H9 (cell line): ENCODE results near the gene NLRP5. TPM values are rescaled to one million over a fixed set of nuclear protein-coding genes. Genes with fewer than 3 reads are reported as not detected.

Experiments used
- DNase-seq: peaks from one replicate; pipeline ENCODE4 v3.0.0-alpha.2; 2017
- H2AFZ ChIP-seq: one replicate; pipeline ENCODE4 v1.6.1; 2013; ENCODE audit warnings: mild to moderate bottlenecking, low read length, control low read depth, moderate library complexity
- H2AK5ac ChIP-seq: 2 replicates; pipeline ENCODE4 v1.6.1; 2013; ENCODE audit warnings: low read length, control low read depth, mixed read lengths; ENCODE audit not compliant: insufficient read length
- H2BK120ac ChIP-seq: one replicate; pipeline ENCODE4 v1.6.1; 2013; ENCODE audit warnings: low read depth, mild to moderate bottlenecking, low read length, control low read depth, inconsistent platforms; ENCODE audit not compliant: poor library complexity, severe bottlenecking
- H2BK12ac ChIP-seq: 2 replicates; pipeline ENCODE4 v1.6.1; 2013; ENCODE audit warnings: low read length, control low read depth, mixed read lengths, low read depth; ENCODE audit not compliant: insufficient read length
- H2BK15ac ChIP-seq: 2 replicates; pipeline ENCODE4 v1.6.1; 2013; ENCODE audit warnings: low read depth, low read length, control low read depth
- H2BK20ac ChIP-seq: one replicate; pipeline ENCODE4 v1.6.1; 2013; ENCODE audit warnings: low read depth, mild to moderate bottlenecking, low read length, control low read depth, inconsistent platforms; ENCODE audit not compliant: poor library complexity, severe bottlenecking
- H2BK5ac ChIP-seq: 2 replicates; pipeline ENCODE4 v1.6.1; 2013; ENCODE audit warnings: low read length, control low read depth, mixed read lengths; ENCODE audit not compliant: insufficient read length
- H3K14ac ChIP-seq: 2 replicates; pipeline ENCODE4 v1.6.1; 2013; ENCODE audit warnings: low read length, control low read depth; ENCODE audit not compliant: insufficient read depth
- H3K18ac ChIP-seq: 2 replicates; pipeline ENCODE4 v1.6.1; 2013; ENCODE audit warnings: low read depth, mild to moderate bottlenecking, mixed read lengths, low read length, control low read depth; ENCODE audit not compliant: insufficient read length
- H3K23ac ChIP-seq: 2 replicates; pipeline ENCODE4 v1.6.1; 2013; ENCODE audit warnings: low read length, control low read depth, mixed read lengths, low read depth; ENCODE audit not compliant: insufficient read length
- H3K23me2 ChIP-seq: 2 replicates; pipeline ENCODE4 v1.6.1; 2013; ENCODE audit warnings: low read depth, mild to moderate bottlenecking, mixed read lengths, low read length, control low read depth; ENCODE audit not compliant: insufficient read length, poor library complexity, severe bottlenecking
- H3K27ac ChIP-seq: 2 replicates; pipeline ENCODE4 v1.5.1; 2013; ENCODE audit warnings: low read length, control low read depth, mixed read lengths, low read depth; ENCODE audit not compliant: insufficient read length
- H3K27me3 ChIP-seq: 2 replicates; pipeline ENCODE4 v1.6.1; 2013; ENCODE audit warnings: low read length, control low read depth, inconsistent platforms; ENCODE audit not compliant: insufficient read depth
- H3K4ac ChIP-seq: 2 replicates; pipeline ENCODE4 v1.6.1; 2013; ENCODE audit warnings: low read depth, mild to moderate bottlenecking, control low read depth, inconsistent platforms, low read length, moderate library complexity
- H3K4me1 ChIP-seq: 2 replicates; pipeline ENCODE4 v1.6.1; 2013; ENCODE audit warnings: low read length, control low read depth, inconsistent platforms; ENCODE audit not compliant: insufficient read depth
- H3K4me2 ChIP-seq: 2 replicates; pipeline ENCODE4 v1.6.1; 2013; ENCODE audit warnings: low read length, control low read depth, mixed read lengths; ENCODE audit not compliant: insufficient read length, insufficient read depth
- H3K56ac ChIP-seq: 2 replicates; pipeline ENCODE4 v1.6.1; 2013; ENCODE audit warnings: low read depth, mild to moderate bottlenecking, mixed read lengths, low read length, control low read depth; ENCODE audit not compliant: insufficient read length
- H3K79me1 ChIP-seq: 2 replicates; pipeline ENCODE4 v1.6.1; 2013; ENCODE audit warnings: low read depth, mild to moderate bottlenecking, moderate library complexity, low read length, control low read depth, inconsistent platforms; ENCODE audit not compliant: insufficient read depth, poor library complexity, severe bottlenecking
- H3K79me2 ChIP-seq: 2 replicates; pipeline ENCODE4 v1.6.1; 2013; ENCODE audit warnings: low read length, control low read depth, inconsistent platforms; ENCODE audit not compliant: insufficient read depth
- H3K9ac ChIP-seq: 2 replicates; pipeline ENCODE4 v1.6.1; 2013; ENCODE audit warnings: low read length, control low read depth, mixed read lengths; ENCODE audit not compliant: insufficient read length; ENCODE audit errors: extremely low read depth
- H3K9me3 ChIP-seq: one replicate; pipeline ENCODE4 v1.6.1; 2013; ENCODE audit warnings: low read depth, low read length, inconsistent platforms; ENCODE audit not compliant: control insufficient read depth
- H3T11ph ChIP-seq: one replicate; pipeline ENCODE4 v1.6.1; 2013; ENCODE audit warnings: mild to moderate bottlenecking, low read length, control low read depth, inconsistent platforms
- H4K20me1 ChIP-seq: one replicate; pipeline ENCODE4 v1.6.1; 2013; ENCODE audit not compliant: control insufficient read depth, insufficient read length, insufficient read depth
- H4K5ac ChIP-seq: 2 replicates; pipeline ENCODE4 v1.6.1; 2013; ENCODE audit warnings: low read depth, mild to moderate bottlenecking, mixed read lengths, low read length, control low read depth; ENCODE audit not compliant: insufficient read length
- H4K8ac ChIP-seq: replicated peaks from 2 replicates; pipeline ENCODE4 v1.6.1; 2013; ENCODE audit warnings: low read length, control low read depth, mixed read lengths, low read depth; ENCODE audit not compliant: insufficient read length
- H4K91ac ChIP-seq: 2 replicates; pipeline ENCODE4 v1.6.1; 2013; ENCODE audit warnings: low read depth, mild to moderate bottlenecking, moderate library complexity, mixed read lengths, low read length, control low read depth; ENCODE audit not compliant: insufficient read length
- H3K27ac Mint-ChIP-seq, 3 experiments: 2 replicates in 2 of 3; 3 replicates in 1 of 3; pipeline ENCODE4 v1.8.0; 2020 to 2021; ENCODE audit warnings: mixed read lengths in 3 of 3, mild to moderate bottlenecking in 1 of 3, moderate library complexity in 1 of 3
- H3K27me3 Mint-ChIP-seq: 2 replicates; pipeline ENCODE4 v1.8.0; 2021; ENCODE audit warnings: low read depth, mild to moderate bottlenecking, moderate library complexity, mixed read lengths
- H3K36me3 Mint-ChIP-seq, 3 experiments: 2 replicates in 2 of 3; 3 replicates in 1 of 3; pipeline ENCODE4 v1.8.0; 2020 to 2021; ENCODE audit warnings: low read depth in 3 of 3, mixed read lengths in 3 of 3; ENCODE audit not compliant: insufficient read depth in 1 of 3
- H3K4me1 Mint-ChIP-seq, 2 experiments: 2 replicates each; pipeline ENCODE4 v1.8.0; 2020; ENCODE audit warnings: mixed read lengths in 2 of 2
- H3K4me3 Mint-ChIP-seq, 2 experiments: 2 replicates in 1 of 2; 3 replicates in 1 of 2; pipeline ENCODE4 v1.8.0; 2020 to 2021; ENCODE audit warnings: mild to moderate bottlenecking in 2 of 2, mixed read lengths in 2 of 2, moderate library complexity in 1 of 2
- H3K9me3 Mint-ChIP-seq, 2 experiments: 2 replicates in 1 of 2; 3 replicates in 1 of 2; pipeline ENCODE4 v1.8.0; 2020; ENCODE audit warnings: mild to moderate bottlenecking in 2 of 2, mixed read lengths in 2 of 2, moderate library complexity in 1 of 2
- CTCF ChIP-seq: fragments of 200-600 bp; sonication (generic); conservative IDR thresholded peaks from 3 replicates; pipeline ENCODE4 v1.8.0; 2021; ENCODE audit warnings: antibody characterized with exemption, mild to moderate bottlenecking
- WGBS: extraction: QIAGEN DNeasy Blood & Tissue Kit; methylation state at CpG from one replicate; pipeline ENCODE4 v1.1.7; 2013; ENCODE audit warnings: missing lambda C conversion rate, low lambda C conversion rate, mixed read lengths; ENCODE audit not compliant: insufficient read length; ENCODE audit errors: extremely low coverage; 5-methylcytosine and 5-hydroxymethylcytosine counted together
- total RNA-seq: library from RNA; stranded (reverse); gene quantifications from 2 replicates; pipeline ENCODE4 v1.2.1, GENCODE V29; 2021

NLRP5 gene
- total RNA-seq, 1 experiment from 2014 or later: not detected

GRCh38 chr19:56091751-56092546, 105.4 kb downstream of the NLRP5 start:
- Histone ChIP-seq H2BK20ac (no peak overlapping the region), H4K91ac (peak overlapping the region; percentile 3), H2AFZ (no peak overlapping the region), H2AK5ac (no peak overlapping the region), H3K79me1 (peaks cover 10% of the 10 kb centered on the region), H3K56ac (no peak overlapping the region), H3K4ac (no peak overlapping the region), H3K14ac (peak overlapping the region; percentile 67), H3T11ph (no peak overlapping the region), H2BK12ac (peak overlapping the region; percentile 26), H3K18ac (no peak overlapping the region), H3K23ac (no peak overlapping the region), H3K4me2 (no peak overlapping the region), H3K27me3 (no peaks in the 10 kb centered on the region), H2BK15ac (no peak overlapping the region), H2BK5ac (no peak overlapping the region), H4K20me1 (no peaks in the 10 kb centered on the region), H3K4me1 (no peaks in the 10 kb centered on the region), H3K23me2 (no peaks in the 10 kb centered on the region), H3K9me3 (no peaks in the 10 kb centered on the region), H3K9ac (peak overlapping the region; percentile 8), H4K5ac (no peak overlapping the region), H2BK120ac (no peak overlapping the region), H4K8ac (no peak overlapping the region), H3K79me2 (no peaks in the 10 kb centered on the region; the same call in 1 of the 2 replicates), H3K27ac (no peak overlapping the region)
- TF ChIP-seq CTCF: no peak
- H3K4me3 Mint-ChIP-seq: no peak overlapping the region
- H3K36me3 Mint-ChIP-seq: peaks cover 38 to 61% (median 56%) of the 10 kb centered on the region in 3 experiments
- WGBS: no CpG with 5 or more reads among the region's 38 CpGs
- peaks cover 8 to 12% of the 10 kb centered on the region in 2 experiments; a peak in 3 of 5 replicates for H3K9me3 Mint-ChIP-seq
- H3K27me3 Mint-ChIP-seq: no peaks in the 10 kb centered on the region
- peaks cover 13 to 15% of the 10 kb centered on the region in 2 experiments for H3K4me1 Mint-ChIP-seq
- DNase-seq: peak; percentile 25
- peak overlapping the region in 2 of 3 experiments; percentile 63 to 81; a peak in 4 of 7 replicates for H3K27ac Mint-ChIP-seq
